Neural crest cell (in vitro differentiated cells): ENCODE data around the gene CCDC57. TPM values are rescaled to one million over a fixed set of nuclear protein-coding genes. Genes with fewer than 3 reads are reported as not detected.
"Not testable (repeated sequence)": the region's sequence is repeated elsewhere in the genome, so short reads cannot be mapped to it uniquely, and the experiment has no call there.

ENCODE experiments used
- DNase-seq: peaks from one replicate; pipeline ENCODE4 v3.0.0; 2021; ENCODE audit warnings: low read depth, mixed read lengths, low spot score
- H3K27ac Mint-ChIP-seq: one replicate; pipeline ENCODE4 v1.8.0; 2021; ENCODE audit warnings: mild to moderate bottlenecking, mixed read lengths; ENCODE audit not compliant: unreplicated experiment
- H3K27me3 Mint-ChIP-seq: 2 replicates; pipeline ENCODE4 v1.8.0; 2021; ENCODE audit warnings: low read depth, mild to moderate bottlenecking, mixed read lengths
- H3K36me3 Mint-ChIP-seq: 2 replicates; pipeline ENCODE4 v1.8.0; 2021; ENCODE audit warnings: low read depth, mild to moderate bottlenecking, mixed read lengths
- H3K4me1 Mint-ChIP-seq: 2 replicates; pipeline ENCODE4 v1.8.0; 2021; ENCODE audit warnings: mixed read lengths
- H3K4me3 Mint-ChIP-seq: one replicate; pipeline ENCODE4 v1.8.0; 2021; ENCODE audit warnings: mild to moderate bottlenecking, mixed read lengths
- H3K9me3 Mint-ChIP-seq: 2 replicates; pipeline ENCODE4 v1.8.0; 2021; ENCODE audit warnings: mixed read lengths
- CTCF ChIP-seq: fragments of 200-600 bp; sonication (generic); conservative IDR thresholded peaks from 2 replicates; pipeline ENCODE4 v1.5.0; 2021; ENCODE audit warnings: antibody characterized with exemption, mild to moderate bottlenecking
- total RNA-seq: library from RNA; stranded (reverse); gene quantifications from 2 replicates; pipeline ENCODE4 v1.2.1, GENCODE V29; 2021

The CCDC57 gene
- total RNA-seq, 1 donor from 2014 or later, result 47.5 TPM

- no peaks in the 10 kb centered on the region for H3K9me3 Mint-ChIP-seq
- TF ChIP-seq CTCF, result no peak
- no peak overlapping the region for H3K27ac Mint-ChIP-seq
- H3K4me1 Mint-ChIP-seq, result no peaks in the 10 kb centered on the region
- H3K4me3 Mint-ChIP-seq, result no peak overlapping the region
- no peak for DNase-seq
- peaks cover 4% of the 10 kb centered on the region for H3K36me3 Mint-ChIP-seq
- no peaks in the 10 kb centered on the region for H3K27me3 Mint-ChIP-seq
Measured at GRCh38 chr17:82199496-82199895, 13.1 kb downstream of the CCDC57 start.

- Mint-ChIP-seq H3K27ac (peak overlapping the region; percentile 87), H3K9me3 (no peaks in the 10 kb centered on the region), H3K36me3 (peaks cover 4% of the 10 kb centered on the region), H3K4me1 (no peaks in the 10 kb centered on the region), H3K4me3 (no peak overlapping the region), H3K27me3 (no peaks in the 10 kb centered on the region)
- TF ChIP-seq CTCF, result no peak
- no peak for DNase-seq
Measured at GRCh38 chr17:82198092-82198491, 14.6 kb downstream of the CCDC57 start.

- Mint-ChIP-seq H3K9me3 (no peaks in the 10 kb centered on the region), H3K27ac (no peak overlapping the region), H3K27me3 (no peaks in the 10 kb centered on the region), H3K36me3 (peaks cover 4% of the 10 kb centered on the region), H3K4me1 (no peaks in the 10 kb centered on the region), H3K4me3 (no peak overlapping the region)
- DNase-seq, result no peak
- no peak for TF ChIP-seq CTCF
Measured at GRCh38 chr17:82195675-82196672, 16.7 kb downstream of the CCDC57 start.

GRCh38 chr17:82194765-82195164 is 17.9 kb downstream of the CCDC57 start:
- no peaks in the 10 kb centered on the region for H3K27me3 Mint-ChIP-seq
- DNase-seq, result no peak
- H3K4me1 Mint-ChIP-seq, result no peaks in the 10 kb centered on the region
- no peak for TF ChIP-seq CTCF
- peaks cover 4% of the 10 kb centered on the region for H3K36me3 Mint-ChIP-seq
- H3K4me3 Mint-ChIP-seq, result no peak overlapping the region
- no peaks in the 10 kb centered on the region for H3K9me3 Mint-ChIP-seq
- no peak overlapping the region for H3K27ac Mint-ChIP-seq

- H3K27ac Mint-ChIP-seq, result no peak overlapping the region
- H3K4me3 Mint-ChIP-seq, result no peak overlapping the region
- H3K27me3 Mint-ChIP-seq, result no peaks in the 10 kb centered on the region
- H3K9me3 Mint-ChIP-seq, result no peaks in the 10 kb centered on the region
- TF ChIP-seq CTCF, result no peak
- DNase-seq, result no peak
- H3K36me3 Mint-ChIP-seq, result peaks cover 4% of the 10 kb centered on the region
- H3K4me1 Mint-ChIP-seq, result no peaks in the 10 kb centered on the region
Measured at GRCh38 chr17:82193520-82194220, 19.0 kb downstream of the CCDC57 start.

GRCh38 chr17:82193050-82193449 is 19.6 kb downstream of the CCDC57 start:
- not testable (repeated sequence) for H3K36me3 Mint-ChIP-seq, H3K27me3 Mint-ChIP-seq, H3K9me3 Mint-ChIP-seq, DNase-seq, H3K27ac Mint-ChIP-seq, H3K4me3 Mint-ChIP-seq, H3K4me1 Mint-ChIP-seq
